ENCODE data around the gene APMAP. TPM values are rescaled to one million over a fixed set of nuclear protein-coding genes. Genes with fewer than 3 reads are reported as not detected.

The APMAP gene
- total RNA-seq, 2 experiments from 2014 or later, result 27.7 to 28.0 TPM

DNA sequence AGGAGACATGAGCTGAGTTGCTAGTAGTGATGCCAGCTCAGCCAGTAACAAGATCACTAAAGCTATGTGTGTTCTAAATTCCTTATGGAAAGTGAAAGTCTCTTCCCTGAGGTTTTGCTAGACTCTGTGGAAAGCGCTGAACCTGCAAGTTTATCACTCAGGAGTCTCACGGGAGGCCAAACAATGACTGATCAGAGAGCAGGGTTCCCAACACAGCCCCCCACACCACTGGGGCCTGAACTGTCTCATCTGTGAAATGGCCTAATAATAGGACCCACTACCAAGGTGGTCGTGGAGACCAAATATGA is 45.5 kb upstream of the APMAP start:
- Histone ChIP-seq H4K20me1 (ENCODE audit: insufficient read depth, low read length) (no peaks in the 10 kb centered on the region), H3K9me3 (ENCODE audit: low read length) (no peaks in the 10 kb centered on the region), H3K4me3 (ENCODE audit: low read depth, low read length, poor library complexity, severe bottlenecking) (no peak overlapping the region), H3K9me2 (ENCODE audit: insufficient read depth, low read length) (no peaks in the 10 kb centered on the region), H3K36me3 (ENCODE audit: insufficient read depth, low read length) (no peaks in the 10 kb centered on the region), H2AFZ (ENCODE audit: low read length) (0 out of 2 replicates have a peak overlapping the region, but pooled peaks have one; percentile 58), H3K27ac (ENCODE audit: low read depth, low read length, poor library complexity, severe bottlenecking) (no peak overlapping the region), H3K79me2 (ENCODE audit: insufficient read depth, low read depth, low read length) (no peaks in the 10 kb centered on the region), H3K4me1 (ENCODE audit: insufficient read depth, low read length, poor library complexity, severe bottlenecking) (peaks cover 36% of the 10 kb centered on the region), H3K4me2 (ENCODE audit: low read length) (no peak overlapping the region)
- CTCF ChIA-PET (ENCODE audit: unreplicated experiment), result no interaction called here
- POLR2A ChIA-PET, result interaction anchor here (1.1 kb wide), 1 partner anchor 10 kb away, joined by 3 read pairs; no protein-coding TSS in a partner anchor
- DNase-seq (ENCODE audit: low spot score), result no peak
- BruUV-seq (replicated peaks), result no TSS peak
- no peak for TF ChIP-seq EZH2phosphoT487 (IDR thresholded peaks at IDR 0.05; ENCODE audit: borderline replicate concordance, low read depth, low read length)
- TF ChIP-seq, protein P1, sequence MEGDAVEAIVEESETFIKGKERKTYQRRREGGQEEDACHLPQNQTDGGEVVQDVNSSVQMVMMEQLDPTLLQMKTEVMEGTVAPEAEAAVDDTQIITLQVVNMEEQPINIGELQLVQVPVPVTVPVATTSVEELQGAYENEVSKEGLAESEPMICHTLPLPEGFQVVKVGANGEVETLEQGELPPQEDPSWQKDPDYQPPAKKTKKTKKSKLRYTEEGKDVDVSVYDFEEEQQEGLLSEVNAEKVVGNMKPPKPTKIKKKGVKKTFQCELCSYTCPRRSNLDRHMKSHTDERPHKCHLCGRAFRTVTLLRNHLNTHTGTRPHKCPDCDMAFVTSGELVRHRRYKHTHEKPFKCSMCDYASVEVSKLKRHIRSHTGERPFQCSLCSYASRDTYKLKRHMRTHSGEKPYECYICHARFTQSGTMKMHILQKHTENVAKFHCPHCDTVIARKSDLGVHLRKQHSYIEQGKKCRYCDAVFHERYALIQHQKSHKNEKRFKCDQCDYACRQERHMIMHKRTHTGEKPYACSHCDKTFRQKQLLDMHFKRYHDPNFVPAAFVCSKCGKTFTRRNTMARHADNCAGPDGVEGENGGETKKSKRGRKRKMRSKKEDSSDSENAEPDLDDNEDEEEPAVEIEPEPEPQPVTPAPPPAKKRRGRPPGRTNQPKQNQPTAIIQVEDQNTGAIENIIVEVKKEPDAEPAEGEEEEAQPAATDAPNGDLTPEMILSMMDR (conservative IDR thresholded peaks at IDR 0.05; ENCODE audit: low read length), result no peak
- intact Hi-C loops (cut with micrococcal nuclease; ENCODE audit: unreplicated experiment), result no loop called here

DNA sequence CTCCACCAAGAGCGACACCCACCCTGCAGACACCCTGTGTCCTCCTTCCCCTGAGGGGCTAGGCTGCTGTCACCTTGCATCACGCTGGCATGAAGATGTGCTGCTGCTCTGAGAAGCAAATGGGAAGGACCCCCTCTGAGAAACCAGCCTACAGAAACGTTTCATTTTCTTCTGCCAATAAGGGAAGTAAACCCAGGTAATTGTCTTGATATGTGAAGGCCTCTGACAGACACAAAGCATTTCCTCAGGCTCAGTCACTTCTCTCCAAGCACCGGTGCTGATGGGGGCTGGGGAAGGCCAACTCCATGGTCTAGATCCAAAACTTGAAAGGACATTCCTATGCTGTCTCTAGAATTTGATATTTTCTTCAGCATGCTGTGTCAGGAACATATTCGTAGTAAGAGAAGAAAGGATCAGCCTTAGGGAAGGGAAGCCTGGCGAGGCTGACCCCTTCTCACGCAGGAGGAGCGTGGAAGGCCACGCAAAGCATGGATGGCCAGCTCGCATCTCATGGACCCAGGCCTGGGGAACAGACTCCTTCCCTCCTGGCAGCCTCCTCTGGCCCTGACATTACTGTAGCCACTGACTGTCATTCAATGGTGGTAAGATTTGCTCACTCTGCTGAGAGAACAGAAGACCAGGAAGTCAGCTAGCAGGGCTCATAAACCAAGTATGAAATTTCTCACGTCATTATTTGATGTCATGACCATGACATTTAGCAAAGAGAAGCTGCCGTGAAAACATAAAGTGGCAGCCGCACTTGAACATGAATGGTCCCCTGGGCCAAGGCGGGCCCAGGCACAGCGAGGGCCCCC is 44.9 kb upstream of the APMAP start:
- Histone ChIP-seq H3K4me1 (ENCODE audit: insufficient read depth, low read length, poor library complexity, severe bottlenecking) (peaks cover 31% of the 10 kb centered on the region), H3K79me2 (ENCODE audit: insufficient read depth, low read depth, low read length) (no peaks in the 10 kb centered on the region), H3K27ac (ENCODE audit: low read depth, low read length, poor library complexity, severe bottlenecking) (peak overlapping the region; percentile 57), H3K36me3 (ENCODE audit: insufficient read depth, low read length) (no peaks in the 10 kb centered on the region), H3K4me2 (ENCODE audit: low read length) (peak overlapping the region; percentile 80), H2AFZ (ENCODE audit: low read length) (peak overlapping the region; percentile 58), H3K9me2 (ENCODE audit: insufficient read depth, low read length) (no peaks in the 10 kb centered on the region), H3K9me3 (ENCODE audit: low read length) (no peaks in the 10 kb centered on the region), H3K4me3 (ENCODE audit: low read depth, low read length, poor library complexity, severe bottlenecking) (no peak overlapping the region), H4K20me1 (ENCODE audit: insufficient read depth, low read length) (no peaks in the 10 kb centered on the region)
- POLR2A ChIA-PET, result interaction anchor here (0.6 to 1.3 kb wide), 2 partner anchors 26 to 150 kb away, joined by 3 to 7 read pairs; no protein-coding TSS in a partner anchor
- CTCF ChIA-PET (ENCODE audit: unreplicated experiment), result no interaction called here
- no peak for TF ChIP-seq EZH2phosphoT487 (IDR thresholded peaks at IDR 0.05; ENCODE audit: borderline replicate concordance, low read depth, low read length)
- TF ChIP-seq, protein P1 (conservative IDR thresholded peaks at IDR 0.05; ENCODE audit: low read length), result no peak
- intact Hi-C loops (cut with micrococcal nuclease; ENCODE audit: unreplicated experiment), result no loop called here
- BruUV-seq (replicated peaks), result no TSS peak
- DNase-seq (ENCODE audit: low spot score), result no peak

DNA sequence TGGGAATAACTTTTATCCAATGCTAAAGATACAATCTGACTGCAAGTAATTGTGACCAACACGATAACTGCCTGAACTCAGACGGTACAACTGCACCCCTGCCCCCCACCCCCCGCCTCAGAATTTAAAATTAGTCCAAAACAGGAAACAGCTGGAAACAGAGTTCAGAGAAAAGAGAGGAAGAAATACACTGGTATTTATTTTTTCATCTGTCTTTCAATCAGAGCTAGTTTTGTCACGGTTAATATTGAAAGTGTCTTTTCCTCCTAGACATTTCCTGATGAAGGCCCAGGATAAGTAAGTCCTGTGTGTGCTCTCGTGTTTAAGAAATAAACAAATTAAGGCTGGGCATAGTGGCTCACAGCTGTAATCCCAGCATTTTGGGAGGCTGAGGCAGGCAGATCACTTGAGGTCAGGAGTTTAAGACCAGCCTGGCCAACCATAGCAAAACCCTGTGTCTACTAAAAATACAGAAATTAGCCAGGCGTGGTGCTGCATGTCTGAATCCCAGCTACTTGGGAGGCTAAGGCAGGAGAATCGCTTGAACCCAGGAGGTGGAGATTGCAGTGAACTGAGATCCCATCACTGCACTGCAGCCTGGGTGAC is 43.9 kb upstream of the APMAP start:
- Histone ChIP-seq H3K4me2 (ENCODE audit: low read length) (peak overlapping the region; percentile 80), H3K36me3 (ENCODE audit: insufficient read depth, low read length) (no peaks in the 10 kb centered on the region), H3K4me3 (ENCODE audit: low read depth, low read length, poor library complexity, severe bottlenecking) (peak overlapping the region; percentile 50), H3K27ac (ENCODE audit: low read depth, low read length, poor library complexity, severe bottlenecking) (peak overlapping the region; percentile 57), H3K9me2 (ENCODE audit: insufficient read depth, low read length) (no peaks in the 10 kb centered on the region), H4K20me1 (ENCODE audit: insufficient read depth, low read length) (no peaks in the 10 kb centered on the region), H3K79me2 (ENCODE audit: insufficient read depth, low read depth, low read length) (no peaks in the 10 kb centered on the region), H3K9me3 (ENCODE audit: low read length) (no peaks in the 10 kb centered on the region), H2AFZ (ENCODE audit: low read length) (peak overlapping the region; percentile 97), H3K4me1 (ENCODE audit: insufficient read depth, low read length, poor library complexity, severe bottlenecking) (peaks cover 27% of the 10 kb centered on the region)
- intact Hi-C loops (cut with micrococcal nuclease; ENCODE audit: unreplicated experiment), result no loop called here
- ChIA-PET POLR2A (interaction anchor here (0.6 to 1.3 kb wide), 7 partner anchors 9 to 151 kb away, joined by 3 to 7 read pairs (median 3); no protein-coding TSS in a partner anchor), CTCF (ENCODE audit: unreplicated experiment) (no interaction called here)
- no peak for TF ChIP-seq EZH2phosphoT487 (IDR thresholded peaks at IDR 0.05; ENCODE audit: borderline replicate concordance, low read depth, low read length)
- TF ChIP-seq, protein P1 (conservative IDR thresholded peaks at IDR 0.05; ENCODE audit: low read length), result no peak
- peak; percentile 23 for DNase-seq (ENCODE audit: low spot score)
- no TSS peak for BruUV-seq (replicated peaks)
